HG02678 (cell line): ENCODE measurements around the gene FUT6.
"Not testable (repeated sequence)": the region's sequence is repeated elsewhere in the genome, so short reads cannot be mapped to it uniquely, and the experiment has no call there.

Experiments
- ATAC-seq: cut with Tn5 transposase; IDR thresholded peaks from one replicate; pipeline ENCODE4 v1.9.1; 2021; ENCODE audit warnings: mild to moderate bottlenecking, moderate library complexity; ENCODE audit not compliant: unreplicated experiment

FUT6 gene

GRCh38 chr19:5863030-5863665 is 23.6 kb upstream of the FUT6 start:
- no peak for ATAC-seq

DNA sequence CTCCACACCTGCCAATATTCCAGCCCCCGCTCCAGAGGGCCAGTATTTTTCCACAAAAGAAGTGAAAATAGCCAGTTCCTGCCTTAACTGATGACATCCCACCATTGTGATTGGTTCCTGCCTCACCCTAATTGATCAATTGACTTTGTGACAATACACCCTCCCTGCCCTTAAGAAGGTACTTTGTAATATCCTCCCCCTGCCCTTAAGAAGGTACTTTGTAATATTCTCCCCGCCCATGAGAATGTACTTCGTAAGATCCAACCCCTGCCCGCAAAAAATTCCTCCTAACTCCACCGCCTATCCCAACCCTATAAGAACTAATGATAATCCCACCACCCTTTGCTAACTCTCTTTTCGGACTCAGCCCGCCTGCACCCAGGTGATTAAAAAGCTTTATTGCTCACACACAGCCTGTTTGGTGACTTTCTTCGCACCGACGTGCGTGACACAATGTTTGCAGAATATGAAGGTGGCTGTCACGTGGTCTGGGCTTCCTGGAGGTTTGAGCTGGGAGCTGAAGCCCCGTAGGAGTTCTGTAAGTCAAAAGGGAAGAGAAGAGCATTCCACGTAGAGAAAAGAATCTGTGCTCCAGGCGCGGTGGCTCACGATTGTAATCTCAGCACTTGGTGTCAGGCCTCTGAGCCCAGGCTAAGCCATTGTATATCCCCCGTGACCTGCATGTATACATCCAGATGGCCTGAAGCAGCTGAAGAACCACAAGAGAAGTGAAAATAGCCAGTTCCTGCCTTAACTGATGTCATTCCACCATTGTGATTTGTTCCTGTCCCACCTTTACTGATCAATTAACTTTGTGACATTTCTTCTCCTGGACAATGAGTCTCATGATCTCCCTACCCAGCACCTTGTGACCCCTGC is 17.9 kb upstream of the FUT6 start:
- ATAC-seq = no peak

GRCh38 chr19:5855151-5855550 is 15.6 kb upstream of the FUT6 start:
- ATAC-seq = not testable (repeated sequence)

GRCh38 chr19:5854121-5854520 is 14.6 kb upstream of the FUT6 start:
- ATAC-seq = not testable (repeated sequence)

DNA sequence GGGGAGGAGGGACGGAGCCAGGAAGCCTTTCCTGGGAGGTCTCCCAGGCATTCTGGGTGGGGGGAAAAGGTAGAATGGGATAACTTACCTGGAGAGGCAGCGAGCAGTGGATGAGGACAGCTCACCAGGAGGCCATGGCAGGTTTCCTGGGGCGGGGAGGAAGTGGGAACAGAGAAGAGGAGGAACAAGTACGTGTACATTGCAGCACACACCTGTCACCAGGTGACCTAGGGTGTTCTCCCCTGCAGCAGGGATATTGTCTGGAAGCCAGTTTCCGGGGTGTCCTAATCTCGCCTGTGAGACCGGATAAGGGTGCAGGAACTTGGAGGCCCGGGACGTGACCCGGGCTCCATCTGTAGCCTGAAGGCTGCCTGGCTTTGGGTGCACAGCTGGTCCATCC is 11.8 kb upstream of the FUT6 start, which contains the start of gene FUT3:
Gene FUT3 (minus strand): TSS at position 148 of the 400 bp plus-strand sequence.
- no peak for ATAC-seq

DNA sequence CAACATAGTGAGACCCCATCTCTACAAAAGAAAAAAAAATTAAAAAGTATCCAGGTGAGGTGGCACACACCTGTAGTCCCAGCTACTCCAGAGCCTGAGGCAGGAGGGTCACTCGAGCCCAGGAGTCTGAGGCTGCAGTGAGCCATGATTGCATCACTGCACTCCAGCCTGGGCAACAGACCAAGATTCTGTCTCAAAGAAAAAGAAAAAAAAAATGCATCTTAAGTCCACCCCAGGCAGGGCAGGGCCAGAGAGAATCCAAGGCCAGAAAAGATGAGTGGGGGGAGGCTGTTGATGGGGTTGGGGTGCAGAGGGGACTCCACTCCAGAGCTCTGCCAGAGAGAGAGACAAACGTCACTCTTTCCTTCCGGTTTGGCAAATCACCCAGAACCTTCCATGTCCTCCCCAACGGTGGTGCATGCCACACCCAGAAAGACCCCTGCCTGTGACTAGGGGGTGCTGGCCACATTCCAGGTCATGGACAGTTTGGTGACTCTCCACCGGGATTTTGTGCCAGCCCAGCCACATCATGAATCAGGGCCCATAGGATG is 11.3 kb upstream of the FUT6 start:
- ATAC-seq = no peak

DNA sequence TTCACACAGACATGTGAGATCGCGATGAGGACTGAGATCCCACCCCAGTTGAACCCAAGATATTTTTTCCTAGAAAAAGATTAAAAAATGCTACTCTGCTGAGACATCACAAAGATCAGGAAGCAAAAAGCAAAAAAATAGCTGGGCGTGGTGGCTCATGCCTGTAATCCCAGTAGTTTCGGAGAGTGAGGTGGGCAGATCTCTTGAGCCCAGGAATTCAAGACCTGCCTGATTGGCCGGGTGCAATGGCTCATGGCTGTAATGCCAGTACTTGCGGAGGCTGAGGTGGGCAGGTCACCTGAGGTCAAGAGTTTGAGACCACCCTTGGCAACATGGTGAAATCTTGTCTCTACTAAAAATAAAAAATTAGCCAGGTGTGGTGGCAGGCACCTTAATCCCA is 10.7 kb upstream of the FUT6 start:
- ATAC-seq = no peak

GRCh38 chr19:5848621-5849020 is 9.1 kb upstream of the FUT6 start:
- ATAC-seq = not testable (repeated sequence)

GRCh38 chr19:5847846-5848245 is 8.3 kb upstream of the FUT6 start:
- ATAC-seq = not testable (repeated sequence)

GRCh38 chr19:5844456-5845433 is 5.2 kb upstream of the FUT6 start:
- no peak for ATAC-seq

DNA sequence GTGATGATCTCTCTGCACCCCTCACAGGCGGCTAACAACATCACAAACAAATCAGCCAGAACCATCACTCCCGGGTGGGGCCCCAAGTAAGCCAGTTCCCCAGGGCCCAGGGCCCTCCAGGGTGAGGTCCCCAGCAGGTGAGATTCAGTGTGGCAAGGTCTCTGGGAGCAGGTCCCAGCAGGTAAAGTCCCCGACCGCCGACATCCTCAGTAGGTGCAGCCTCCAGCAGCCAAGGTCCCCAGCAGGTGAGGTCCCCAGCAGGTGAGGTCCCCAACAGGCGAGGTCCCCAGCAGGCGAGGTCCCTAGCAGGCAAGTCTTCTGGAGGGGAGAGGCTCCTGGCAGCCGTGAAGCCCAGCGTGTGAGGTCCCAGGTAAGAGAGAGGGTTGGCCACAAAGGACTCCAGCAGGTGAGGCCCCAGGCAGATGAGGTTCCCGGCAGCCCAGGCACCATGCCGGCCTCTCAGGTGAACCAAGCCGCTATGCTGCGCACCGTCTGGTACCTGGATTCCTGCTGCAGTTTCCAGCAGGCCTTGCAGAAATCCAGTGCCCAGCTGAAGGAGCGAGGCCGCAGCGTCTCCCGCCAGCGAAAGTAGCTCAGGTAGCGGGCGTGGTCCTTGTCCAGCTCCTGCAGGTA is 3.9 kb upstream of the FUT6 start:
- no peak for ATAC-seq

- not testable (repeated sequence) for ATAC-seq
Observed at GRCh38 chr19:5841735-5842111, 2.2 kb upstream of the FUT6 start.

DNA sequence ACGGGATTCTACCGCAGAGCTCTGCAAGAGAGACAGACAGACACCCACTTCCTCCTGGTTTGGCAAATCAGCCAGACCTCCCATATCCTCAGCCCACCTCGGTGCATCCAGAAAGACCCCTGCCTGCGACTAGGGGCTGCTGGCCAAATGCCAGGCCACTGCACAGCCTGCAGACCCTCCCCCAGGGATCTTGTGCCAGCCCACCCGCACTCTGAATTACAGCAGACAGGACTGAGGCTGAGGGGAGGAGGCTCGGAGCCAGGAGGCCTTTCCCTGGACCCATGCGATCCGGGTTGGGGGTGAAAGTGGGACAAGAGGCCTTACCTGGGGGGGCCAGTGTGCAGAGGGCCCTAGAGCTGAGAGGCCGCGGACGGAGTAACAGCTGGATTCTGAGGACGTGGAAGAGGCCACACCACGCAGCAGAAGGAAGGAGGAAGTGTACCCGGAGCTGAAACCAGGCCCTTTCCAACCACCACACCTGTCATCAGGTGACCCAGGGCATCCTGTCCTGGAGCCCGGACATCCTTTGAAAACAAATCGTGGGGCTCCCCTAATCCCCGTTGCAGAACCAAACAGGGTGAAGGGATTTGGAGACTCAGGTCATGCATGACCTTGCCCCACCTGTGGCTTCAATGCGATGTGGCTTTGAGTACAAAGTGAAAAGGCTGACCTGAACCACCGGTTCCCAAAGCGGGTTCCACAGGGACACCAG is 993 bp downstream of the FUT6 start:
- no peak for ATAC-seq

DNA sequence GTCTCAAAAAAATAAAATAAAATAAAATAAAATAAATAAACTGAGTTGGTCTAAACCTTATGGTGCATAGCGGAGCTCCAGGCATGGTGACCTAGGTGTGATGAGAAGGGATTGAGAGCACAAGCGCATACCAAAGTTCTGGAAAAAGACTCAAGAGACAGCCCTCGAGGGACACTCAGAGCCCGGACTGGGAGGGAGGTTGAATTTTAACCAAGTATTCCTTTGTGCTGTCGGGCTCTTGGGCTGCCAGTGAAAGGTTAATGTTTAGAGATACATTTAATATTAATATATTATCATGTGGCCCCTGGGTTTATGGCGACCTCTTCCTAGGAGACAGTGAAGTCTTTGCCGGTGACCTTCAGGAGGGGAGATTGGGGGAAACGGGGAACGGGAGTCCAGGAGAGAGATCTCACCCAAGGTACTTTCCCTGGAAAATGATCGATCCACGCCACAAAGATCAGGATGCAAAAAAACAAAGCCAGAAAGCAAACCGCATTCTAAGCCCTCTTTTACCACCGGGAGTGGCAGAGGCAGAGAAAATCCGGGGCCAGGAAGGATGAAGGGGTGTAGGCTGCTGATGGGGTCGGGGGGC is 1.6 kb downstream of the FUT6 start:
- no peak for ATAC-seq

- ATAC-seq = no peak
Observed at GRCh38 chr19:5832527-5833216, 6.8 kb downstream of the FUT6 start.

GRCh38 chr19:5832061-5832460 is 7.4 kb downstream of the FUT6 start:
- ATAC-seq = no peak

- no peak for ATAC-seq
Observed at GRCh38 chr19:5831159-5831558, 8.3 kb downstream of the FUT6 start.

DNA sequence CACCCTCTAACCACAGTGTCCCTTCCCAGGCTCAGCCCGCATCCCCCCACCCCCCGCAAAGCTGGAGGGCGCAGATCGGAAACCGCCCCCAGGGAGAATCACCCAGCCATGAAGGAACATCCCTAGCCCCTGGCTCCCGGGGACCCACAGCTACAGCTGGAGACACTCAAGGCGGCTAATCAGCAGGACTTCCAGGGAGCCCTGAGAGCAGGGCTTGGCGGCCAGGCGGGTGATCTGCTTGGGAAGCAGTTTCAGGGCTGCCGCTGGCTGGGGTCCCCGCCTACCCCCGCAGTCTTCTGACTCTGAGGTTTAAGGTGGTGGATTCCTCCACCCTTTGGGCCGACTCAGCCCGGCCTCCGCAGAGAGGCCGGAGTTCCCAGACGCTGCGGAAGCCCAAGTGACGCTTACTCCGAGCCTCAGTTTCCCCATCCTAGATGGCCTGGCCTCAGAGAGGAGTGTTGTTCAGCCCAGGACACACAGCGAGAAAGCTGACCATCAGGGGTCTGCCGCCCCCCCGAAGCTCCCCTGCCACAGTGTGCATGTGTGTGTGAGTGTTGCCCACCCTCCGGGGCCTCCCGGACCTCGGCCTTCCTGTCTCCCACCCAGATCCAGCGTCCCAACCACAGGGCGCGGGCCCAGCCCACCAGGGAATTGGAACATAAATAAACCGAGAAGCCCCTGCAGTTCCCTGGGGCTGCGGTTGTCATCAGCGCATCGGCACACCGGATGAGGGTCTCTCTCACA is 9.8 kb downstream of the FUT6 start:
- no peak for ATAC-seq
